Left lung (tissue), 10 donors: ENCODE measurements around the gene ZNF667. TPM values are rescaled to one million over a fixed set of nuclear protein-coding genes. Genes with fewer than 3 reads are reported as not detected.

Source experiments
- ATAC-seq: fragments of 200-7000 bp; cut with Tn5 transposase; one replicate; pipeline ENCODE4 v1.9.1; 2020; ENCODE audit warnings: moderate library complexity
- DNase-seq, 4 donors: peaks; one replicate each; pipeline ENCODE4 v3.0.0-alpha.2; 2013 to 2020
- H3K27ac ChIP-seq, 2 donors: fragments of 200-600 bp; sonication (generic) in 1 of 2; one replicate each; pipeline versions ENCODE4 v1.5.0 to v1.8.0; 2020 to 2021
- H3K27me3 ChIP-seq, 2 donors: fragments of 200-600 bp; sonication (generic) in 1 of 2; one replicate each; pipeline versions ENCODE4 v1.5.0 to v1.8.0; 2020 to 2021
- H3K36me3 ChIP-seq, 2 donors: fragments of 200-600 bp; sonication (generic) in 1 of 2; one replicate each; pipeline versions ENCODE4 v1.5.0 to v1.8.0; 2020 to 2021
- H3K4me1 ChIP-seq, 2 donors: fragments of 200-600 bp; one replicate each; pipeline ENCODE4 v1.8.0; 2021
- H3K4me3 ChIP-seq, 2 donors: fragments of 200-600 bp; sonication (generic) in 1 of 2; one replicate each; pipeline versions ENCODE4 v1.5.0 to v1.8.0; 2020 to 2021; ENCODE audit warnings: mild to moderate bottlenecking in 1 of 2
- H3K9me3 ChIP-seq, 2 donors: fragments of 200-600 bp; sonication (generic) in 1 of 2; one replicate each; pipeline versions ENCODE4 v1.5.0 to v1.8.0; 2020 to 2021
- intact Hi-C, 2 donors: fragments of 100-400 bp; cut with DNase I; formaldehyde crosslinking; loops; one replicate each; pipeline versions ENCODE4 v1.11.2 to v1.14.2; 2022
- polyA plus RNA-seq, 6 donors: library from polyadenylated mRNA; unstranded; fragments of 120-200 nt; gene quantifications; one replicate each; pipeline ENCODE4 v1.2.1, GENCODE V29; 2013; ENCODE audit not compliant: insufficient read length in 6 of 6
- total RNA-seq, 2 donors: library from RNA; stranded (reverse); fragmentation: NEBNext Ultra II Directional; extraction: Animal tissue kit (Norgen Biotek cat#: 25700); gene quantifications; one replicate each; pipeline ENCODE4 v1.2.1, GENCODE V29; 2021
- TF ChIP-seq, protein P1 (sequence below), 2 donors: fragments of 200-600 bp; sonication (generic) in 1 of 2; IDR thresholded peaks; one replicate each; pipeline versions ENCODE4 v1.5.0 to v1.8.0; 2021; ENCODE audit warnings: antibody characterized with exemption in 2 of 2
- donor health status: DM: no; HTN: yes; CAD: no.
- donor health status: DM: no; HTN: no; CAD: no.

The ZNF667 gene
- total and polyA plus RNA-seq, 8 donors, result 2.7 to 21.5 (median 18.0) TPM

DNA sequence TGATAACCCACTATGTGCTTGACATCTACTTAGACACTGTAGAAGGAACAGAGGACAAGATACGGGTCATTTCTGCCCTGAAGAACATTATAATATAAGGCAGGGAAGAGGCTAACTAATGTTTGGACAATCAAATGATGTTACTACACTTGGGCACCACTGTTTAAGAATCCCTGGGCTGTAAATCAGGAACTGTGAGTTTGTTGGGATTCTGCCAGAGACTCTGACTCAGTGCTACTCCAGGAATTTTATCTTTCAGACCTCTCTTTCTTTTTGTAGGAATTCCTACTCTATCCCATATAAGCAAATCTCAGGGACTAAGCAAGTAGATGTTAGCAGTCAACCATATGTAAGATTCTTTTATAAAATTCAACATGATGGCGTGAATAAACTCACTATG, 27.4 kb upstream of the ZNF667 start:
- Histone ChIP-seq H3K36me3 (no peaks in the 10 kb centered on the region), H3K27me3 (no peaks in the 10 kb centered on the region), H3K9me3 (peaks cover 0 to 81% of the 10 kb centered on the region in 2 donors), H3K4me3 (no peak overlapping the region), H3K4me1 (peaks cover 0 to 4% of the 10 kb centered on the region in 2 donors), H3K27ac (no peak overlapping the region)
- TF ChIP-seq, protein P1, sequence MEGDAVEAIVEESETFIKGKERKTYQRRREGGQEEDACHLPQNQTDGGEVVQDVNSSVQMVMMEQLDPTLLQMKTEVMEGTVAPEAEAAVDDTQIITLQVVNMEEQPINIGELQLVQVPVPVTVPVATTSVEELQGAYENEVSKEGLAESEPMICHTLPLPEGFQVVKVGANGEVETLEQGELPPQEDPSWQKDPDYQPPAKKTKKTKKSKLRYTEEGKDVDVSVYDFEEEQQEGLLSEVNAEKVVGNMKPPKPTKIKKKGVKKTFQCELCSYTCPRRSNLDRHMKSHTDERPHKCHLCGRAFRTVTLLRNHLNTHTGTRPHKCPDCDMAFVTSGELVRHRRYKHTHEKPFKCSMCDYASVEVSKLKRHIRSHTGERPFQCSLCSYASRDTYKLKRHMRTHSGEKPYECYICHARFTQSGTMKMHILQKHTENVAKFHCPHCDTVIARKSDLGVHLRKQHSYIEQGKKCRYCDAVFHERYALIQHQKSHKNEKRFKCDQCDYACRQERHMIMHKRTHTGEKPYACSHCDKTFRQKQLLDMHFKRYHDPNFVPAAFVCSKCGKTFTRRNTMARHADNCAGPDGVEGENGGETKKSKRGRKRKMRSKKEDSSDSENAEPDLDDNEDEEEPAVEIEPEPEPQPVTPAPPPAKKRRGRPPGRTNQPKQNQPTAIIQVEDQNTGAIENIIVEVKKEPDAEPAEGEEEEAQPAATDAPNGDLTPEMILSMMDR (IDR thresholded peaks at IDR 0.05), result no peak
- DNase-seq (no peak), ATAC-seq (no peak)
- intact Hi-C loops, result no loop called here

DNA sequence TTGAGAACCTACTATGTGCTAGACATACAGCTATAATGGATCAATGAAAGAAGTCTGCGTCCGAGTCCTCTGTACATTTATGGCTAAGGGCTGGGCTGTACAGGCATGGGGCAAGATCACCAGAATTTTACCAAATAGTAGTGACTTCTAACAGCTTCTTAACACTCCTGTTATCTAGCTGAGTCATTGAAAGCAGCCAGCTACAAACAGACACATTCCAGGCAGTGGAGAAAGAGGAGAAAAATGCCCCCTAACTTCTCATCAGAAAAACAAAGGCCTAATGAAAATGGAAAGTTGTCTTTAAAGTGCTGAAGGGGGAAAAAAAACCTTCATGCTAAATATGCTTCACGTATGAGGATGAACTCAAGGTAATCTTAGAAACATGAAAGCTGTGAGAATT, 14.3 kb upstream of the ZNF667 start:
- Histone ChIP-seq H3K27me3 (no peaks in the 10 kb centered on the region), H3K27ac (no peak overlapping the region), H3K9me3 (peaks cover 0 to 96% of the 10 kb centered on the region in 2 donors), H3K4me1 (no peaks in the 10 kb centered on the region), H3K36me3 (peaks cover 0 to 14% of the 10 kb centered on the region in 2 donors), H3K4me3 (no peak overlapping the region)
- TF ChIP-seq, protein P1 (IDR thresholded peaks at IDR 0.05), result no peak
- ATAC-seq, result no peak
- intact Hi-C loops, result no loop called here
- DNase-seq, result no peak

DNA sequence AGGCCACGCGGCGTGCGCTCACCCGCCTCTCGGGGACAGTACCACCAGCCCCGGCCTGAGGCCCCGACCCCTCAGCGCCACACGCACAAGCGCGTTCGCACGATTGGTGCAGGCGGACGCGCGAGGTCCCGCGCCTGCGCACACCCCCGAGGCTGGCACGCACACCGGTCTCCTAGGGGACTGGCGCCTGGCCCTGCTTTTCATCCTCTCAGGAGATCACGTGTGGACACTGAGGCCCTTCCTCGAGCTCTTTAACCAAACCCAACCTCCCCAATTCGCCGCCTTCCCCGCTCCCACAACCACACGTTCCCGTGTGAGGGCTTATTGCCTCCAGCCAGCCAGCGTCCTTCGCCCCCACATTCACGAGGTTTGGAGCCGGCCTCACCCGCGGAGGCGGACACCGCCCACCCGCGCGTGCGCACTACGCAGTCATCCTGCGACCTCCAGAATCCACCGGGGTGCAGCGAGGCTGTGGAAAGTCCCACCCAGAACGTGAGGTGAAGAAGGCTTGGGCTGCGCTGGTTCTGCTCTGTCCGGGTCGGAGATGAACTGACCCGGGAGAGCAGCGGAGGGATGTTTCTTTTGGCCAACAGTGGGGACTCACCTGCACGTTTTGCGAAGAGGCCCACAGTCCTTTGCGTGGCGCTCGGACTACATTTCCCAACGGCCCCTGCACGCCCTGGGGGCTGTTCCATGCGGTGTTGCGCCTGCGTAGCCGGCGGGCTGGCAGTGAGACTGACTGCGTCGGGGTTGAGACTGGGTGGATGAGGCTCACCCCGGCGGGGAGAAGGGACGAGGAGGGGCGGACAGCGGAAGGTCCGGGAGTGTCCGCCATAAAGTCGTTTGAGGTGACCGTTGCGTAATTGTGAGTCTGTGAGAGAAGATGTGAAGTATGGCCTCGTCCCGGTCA, 539 bp upstream of the ZNF667 start:
- H3K36me3 ChIP-seq, result peaks cover 0 to 2% of the 10 kb centered on the region in 2 donors
- TF ChIP-seq, protein P1 (IDR thresholded peaks at IDR 0.05), result no peak
- intact Hi-C loops, result no loop called here
- peaks cover 0 to 26% of the 10 kb centered on the region in 2 donors for H3K27me3 ChIP-seq
- peak overlapping the region; percentile 57 for H3K27ac ChIP-seq
- peaks cover 0 to 85% of the 10 kb centered on the region in 2 donors for H3K9me3 ChIP-seq
- H3K4me3 ChIP-seq, result peak overlapping the region; percentile 53 to 60
- DNase-seq, result peak; percentile 89 to 98 (median 92)
- ATAC-seq, result peak; percentile 95
- H3K4me1 ChIP-seq, result no peaks in the 10 kb centered on the region

DNA sequence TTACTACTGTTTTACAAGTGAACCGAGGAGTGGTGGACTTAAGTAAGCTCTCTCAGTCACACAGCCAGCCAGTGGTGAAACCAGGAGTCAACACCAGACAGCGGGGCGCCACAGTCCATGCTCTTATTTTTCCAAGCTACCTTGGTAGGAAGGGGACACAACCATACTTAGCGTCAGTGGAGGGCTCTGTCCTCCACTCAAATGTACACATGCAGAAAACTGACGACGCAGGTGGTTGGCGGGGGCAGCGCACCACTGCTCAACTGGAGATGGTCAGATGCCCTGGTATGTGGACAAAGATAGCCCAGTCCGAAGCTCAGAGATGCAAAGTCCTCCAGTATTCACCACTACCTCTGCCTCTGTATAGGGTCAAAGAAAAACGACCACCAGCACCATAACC, 1.1 kb downstream of the ZNF667 start:
- H3K9me3 ChIP-seq, result peaks cover 0 to 85% of the 10 kb centered on the region in 2 donors
- peaks cover 0 to 26% of the 10 kb centered on the region in 2 donors for H3K27me3 ChIP-seq
- no peak overlapping the region for H3K27ac ChIP-seq
- intact Hi-C loops, result no loop called here
- no peaks in the 10 kb centered on the region for H3K4me1 ChIP-seq
- H3K36me3 ChIP-seq, result peaks cover 0 to 17% of the 10 kb centered on the region in 2 donors
- no peak overlapping the region for H3K4me3 ChIP-seq
- peak in 1 of 4 donors; percentile 1 for DNase-seq
- TF ChIP-seq, protein P1 (IDR thresholded peaks at IDR 0.05), result no peak
- ATAC-seq, result no peak

DNA sequence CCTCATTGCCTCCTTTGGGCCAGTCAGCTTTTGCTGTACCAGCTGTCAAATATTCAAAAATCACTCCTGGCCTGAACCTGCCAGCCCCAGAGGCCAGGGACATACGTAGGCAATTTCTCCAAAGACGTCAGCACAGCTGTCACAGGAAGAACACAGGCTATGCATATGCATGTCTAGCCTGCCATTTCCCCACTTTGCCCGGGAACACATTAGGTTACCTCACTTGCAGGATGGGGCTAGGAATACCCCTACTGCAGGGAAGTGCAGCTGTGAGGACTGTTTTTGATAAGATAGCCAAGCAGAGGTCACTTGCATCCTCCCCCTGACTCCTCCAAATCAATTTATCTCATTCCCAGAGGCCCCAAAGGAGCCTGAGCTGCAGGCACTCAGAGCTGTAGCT, 2.8 kb downstream of the ZNF667 start:
- H3K9me3 ChIP-seq, result peaks cover 0 to 86% of the 10 kb centered on the region in 2 donors
- no peak for ATAC-seq
- intact Hi-C loops, result no loop called here
- H3K4me3 ChIP-seq, result no peak overlapping the region
- H3K36me3 ChIP-seq, result peaks cover 0 to 26% of the 10 kb centered on the region in 2 donors
- H3K27ac ChIP-seq, result no peak overlapping the region
- peaks cover 0 to 26% of the 10 kb centered on the region in 2 donors for H3K27me3 ChIP-seq
- DNase-seq, result no peak
- TF ChIP-seq, protein P1 (IDR thresholded peaks at IDR 0.05), result no peak
- H3K4me1 ChIP-seq, result no peaks in the 10 kb centered on the region
